BLaER1 (cell line): ENCODE data around the gene ZNF48.
"Not testable (repeated sequence)": the region's sequence is repeated elsewhere in the genome, so short reads cannot be mapped to it uniquely, and the experiment has no call there.

ENCODE experiments used
- H3K27ac ChIP-seq: shearing (Covaris generic); formaldehyde crosslinking; 2 replicates; pipeline ENCODE4 v1.8.1; 2022
- H3K27me3 ChIP-seq: shearing (Covaris generic); formaldehyde crosslinking; 2 replicates; pipeline ENCODE4 v1.8.1; 2022
- H3K36me3 ChIP-seq: shearing (Covaris generic); formaldehyde crosslinking; 2 replicates; pipeline ENCODE4 v1.8.1; 2022
- H3K4me1 ChIP-seq: shearing (Covaris generic); formaldehyde crosslinking; 2 replicates; pipeline ENCODE4 v1.8.1; 2022
- H3K4me2 ChIP-seq: shearing (Covaris generic); formaldehyde crosslinking; 2 replicates; pipeline ENCODE4 v1.8.1; 2022
- H3K4me3 ChIP-seq: shearing (Covaris generic); formaldehyde crosslinking; 2 replicates; pipeline ENCODE4 v1.8.1; 2022
- H3K9ac ChIP-seq: shearing (Covaris generic); formaldehyde crosslinking; 2 replicates; pipeline ENCODE4 v1.8.1; 2022
- H3K9me3 ChIP-seq: shearing (Covaris generic); formaldehyde crosslinking; 2 replicates; pipeline ENCODE4 v1.8.1; 2022
- H4K20me1 ChIP-seq: shearing (Covaris generic); formaldehyde crosslinking; 2 replicates; pipeline ENCODE4 v1.8.1; 2022
- Cebpa-rat ChIP-seq: shearing (Covaris generic); IDR thresholded peaks from 2 replicates; pipeline ENCODE4 v1.8.1; 2022

Gene ZNF48

DNA sequence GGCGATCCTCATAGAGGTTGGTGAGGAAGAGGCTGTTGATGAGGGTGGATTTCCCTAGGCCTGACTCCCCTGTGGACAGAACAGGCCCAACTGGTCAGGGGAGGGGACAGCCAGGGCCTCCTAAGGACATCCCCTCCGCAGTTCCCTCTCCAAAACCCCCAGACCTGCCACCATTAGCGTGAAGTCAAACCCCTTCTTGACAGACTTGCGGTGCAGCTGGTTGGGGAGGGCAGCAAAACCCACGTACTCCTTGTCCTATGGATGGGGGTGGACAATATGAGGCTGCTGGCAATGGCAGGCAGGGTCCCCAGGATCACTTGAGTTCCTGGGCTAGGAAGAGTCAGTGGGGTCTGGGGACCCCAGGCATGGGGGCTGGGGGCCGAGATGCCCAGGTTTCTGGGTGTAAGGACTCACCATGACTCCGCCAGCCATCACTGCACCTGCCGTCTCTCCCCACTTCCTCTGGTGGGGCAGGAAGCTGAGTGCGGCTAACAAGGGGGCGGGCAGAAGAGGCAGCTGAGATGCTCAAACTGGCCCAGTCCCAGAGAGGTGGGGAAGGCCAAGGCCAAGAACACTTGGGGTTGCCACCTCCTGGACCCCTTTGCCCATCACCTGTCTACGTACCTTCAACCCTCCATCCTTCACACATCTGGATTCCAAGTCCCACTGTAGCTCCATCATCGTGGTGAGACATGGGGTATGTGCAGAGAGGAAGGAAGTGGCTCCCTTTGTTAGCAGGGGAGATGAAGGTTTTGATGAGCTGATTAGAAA is 12.9 kb upstream of the ZNF48 start, which contains the start of gene SEPTIN1:
Gene SEPTIN1, minus strand, starts transcription at position 451 of the 771 bp plus-strand sequence. Its CDS starts 19 bp downstream, at position 432.
- Histone ChIP-seq H4K20me1 (no peaks in the 10 kb centered on the region), H3K4me2 (peak within 1 kb of the TSS; percentile 100), H3K4me3 (peak within 1 kb of the TSS; percentile 66), H3K4me1 (peaks cover 55% of the 10 kb centered on the region), H3K27me3 (no peaks in the 10 kb centered on the region), H3K9me3 (no peaks in the 10 kb centered on the region), H3K27ac (peak within 1 kb of the TSS; percentile 95), H3K36me3 (no peaks in the 10 kb centered on the region), H3K9ac (peak within 1 kb of the TSS; percentile 72)
- TF ChIP-seq Cebpa-rat = no peak

GRCh38 chr16:30383521-30383920 is 11.7 kb upstream of the ZNF48 start:
- Histone ChIP-seq H3K4me1 (peaks cover 58% of the 10 kb centered on the region), H3K4me2 (peak overlapping the region; percentile 100)

DNA sequence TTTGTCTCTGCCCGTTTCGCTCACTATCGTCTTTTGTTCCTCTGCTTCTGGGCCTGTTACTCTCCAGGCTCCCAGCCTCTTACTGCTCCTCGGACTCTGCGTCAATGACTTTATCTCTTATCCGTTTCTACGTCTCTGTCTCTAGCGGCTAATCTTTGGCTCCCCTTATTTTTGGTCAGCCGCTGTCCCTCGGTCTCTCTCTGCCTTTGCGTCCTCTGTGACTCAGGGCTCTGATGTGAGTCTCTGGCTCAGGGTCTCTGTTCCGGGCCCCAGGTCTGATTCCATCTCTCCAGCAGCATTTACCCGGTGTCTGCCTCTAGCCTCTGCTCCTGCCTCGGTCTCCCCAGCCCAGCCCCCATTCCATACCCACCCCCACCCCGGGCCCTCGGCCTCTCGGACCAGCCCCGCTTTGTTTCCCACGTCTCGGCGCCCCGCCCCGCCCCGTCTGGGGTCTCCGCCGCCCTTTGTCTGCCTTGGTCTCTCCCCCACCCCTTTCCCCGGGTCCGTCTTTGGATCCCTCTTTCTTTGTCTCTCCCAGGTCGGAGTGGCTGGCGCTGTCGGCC is 547 bp upstream of the ZNF48 start:
- peak overlapping the region; percentile 99 for H3K4me3 ChIP-seq
- H3K27ac ChIP-seq = peak overlapping the region; percentile 87
- peaks cover 25% of the 10 kb centered on the region for H3K36me3 ChIP-seq
- H3K4me2 ChIP-seq = peak overlapping the region; percentile 94
- no peak for TF ChIP-seq Cebpa-rat
- peak overlapping the region; percentile 90 for H3K9ac ChIP-seq
- peaks cover 25% of the 10 kb centered on the region for H4K20me1 ChIP-seq
- peaks cover 61% of the 10 kb centered on the region for H3K4me1 ChIP-seq
- no peaks in the 10 kb centered on the region for H3K27me3 ChIP-seq
- H3K9me3 ChIP-seq = no peaks in the 10 kb centered on the region

More at GRCh38 chr16:30383521-30383920, 11.7 kb upstream of the ZNF48 start:
- Histone ChIP-seq H4K20me1 (no peaks in the 10 kb centered on the region), H3K4me3 (no peak overlapping the region), H3K9ac (no peak overlapping the region), H3K36me3 (no peaks in the 10 kb centered on the region), H3K27ac (peak overlapping the region; percentile 95), H3K9me3 (no peaks in the 10 kb centered on the region), H3K27me3 (no peaks in the 10 kb centered on the region)
- no peak for TF ChIP-seq Cebpa-rat

DNA sequence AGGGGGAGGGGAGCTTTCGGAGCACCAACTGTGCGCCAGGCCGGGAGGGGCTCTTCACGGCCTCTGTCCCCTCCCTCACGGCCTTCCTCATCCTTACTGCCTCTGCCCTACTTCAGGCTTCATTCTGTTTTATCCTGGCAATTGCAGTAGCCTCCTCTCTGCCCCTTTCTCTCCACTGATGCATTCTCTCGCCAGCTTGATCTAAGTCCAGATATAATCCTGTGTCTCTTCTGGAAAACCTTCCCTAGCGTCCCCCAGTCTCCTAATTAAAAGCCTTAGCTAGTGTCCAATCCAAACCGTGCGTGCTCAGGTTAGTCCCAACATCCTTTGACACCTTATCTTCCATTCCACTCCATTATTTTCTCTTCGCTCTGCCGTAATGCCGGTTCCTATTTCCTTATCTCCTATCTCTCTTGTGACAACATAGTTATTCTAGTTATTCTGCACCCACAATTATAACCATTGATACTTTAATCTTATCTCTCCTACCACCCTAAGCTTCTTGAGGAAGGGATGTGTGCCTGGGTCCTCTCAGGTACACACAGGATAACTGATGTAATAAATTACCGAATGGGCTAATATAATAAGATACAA is 869 bp downstream of the ZNF48 start:
- peaks cover 25% of the 10 kb centered on the region for H3K36me3 ChIP-seq
- H4K20me1 ChIP-seq = peaks cover 25% of the 10 kb centered on the region
- H3K4me3 ChIP-seq = peak overlapping the region; percentile 99
- no peak for TF ChIP-seq Cebpa-rat
- peak overlapping the region; percentile 87 for H3K27ac ChIP-seq
- peaks cover 61% of the 10 kb centered on the region for H3K4me1 ChIP-seq
- no peaks in the 10 kb centered on the region for H3K27me3 ChIP-seq
- H3K4me2 ChIP-seq = peak overlapping the region; percentile 94
- H3K9me3 ChIP-seq = no peaks in the 10 kb centered on the region
- peak overlapping the region; percentile 90 for H3K9ac ChIP-seq

GRCh38 chr16:30396627-30397026 is 1.4 kb downstream of the ZNF48 start:
- H3K9me3 ChIP-seq, H3K27me3 ChIP-seq, H3K27ac ChIP-seq: not testable (repeated sequence)
- Histone ChIP-seq H4K20me1 (peaks cover 25% of the 10 kb centered on the region), H3K36me3 (peaks cover 25% of the 10 kb centered on the region), H3K4me1 (peaks cover 66% of the 10 kb centered on the region), H3K4me2 (peak overlapping the region; percentile 94), H3K4me3 (peak overlapping the region; percentile 99), H3K9ac (peak overlapping the region; percentile 87)

- Histone ChIP-seq H4K20me1 (peaks cover 25% of the 10 kb centered on the region), H3K4me3 (peak overlapping the region; percentile 99; the same call in 1 of the 2 replicates), H3K27ac (peak overlapping the region; percentile 59), H3K9ac (peak overlapping the region; percentile 87), H3K4me1 (peaks cover 71% of the 10 kb centered on the region), H3K4me2 (peak overlapping the region; percentile 94), H3K27me3 (no peaks in the 10 kb centered on the region), H3K9me3 (no peaks in the 10 kb centered on the region), H3K36me3 (peaks cover 25% of the 10 kb centered on the region)
- TF ChIP-seq Cebpa-rat = no peak
Measured at GRCh38 chr16:30397056-30397455, 1.8 kb downstream of the ZNF48 start.

DNA sequence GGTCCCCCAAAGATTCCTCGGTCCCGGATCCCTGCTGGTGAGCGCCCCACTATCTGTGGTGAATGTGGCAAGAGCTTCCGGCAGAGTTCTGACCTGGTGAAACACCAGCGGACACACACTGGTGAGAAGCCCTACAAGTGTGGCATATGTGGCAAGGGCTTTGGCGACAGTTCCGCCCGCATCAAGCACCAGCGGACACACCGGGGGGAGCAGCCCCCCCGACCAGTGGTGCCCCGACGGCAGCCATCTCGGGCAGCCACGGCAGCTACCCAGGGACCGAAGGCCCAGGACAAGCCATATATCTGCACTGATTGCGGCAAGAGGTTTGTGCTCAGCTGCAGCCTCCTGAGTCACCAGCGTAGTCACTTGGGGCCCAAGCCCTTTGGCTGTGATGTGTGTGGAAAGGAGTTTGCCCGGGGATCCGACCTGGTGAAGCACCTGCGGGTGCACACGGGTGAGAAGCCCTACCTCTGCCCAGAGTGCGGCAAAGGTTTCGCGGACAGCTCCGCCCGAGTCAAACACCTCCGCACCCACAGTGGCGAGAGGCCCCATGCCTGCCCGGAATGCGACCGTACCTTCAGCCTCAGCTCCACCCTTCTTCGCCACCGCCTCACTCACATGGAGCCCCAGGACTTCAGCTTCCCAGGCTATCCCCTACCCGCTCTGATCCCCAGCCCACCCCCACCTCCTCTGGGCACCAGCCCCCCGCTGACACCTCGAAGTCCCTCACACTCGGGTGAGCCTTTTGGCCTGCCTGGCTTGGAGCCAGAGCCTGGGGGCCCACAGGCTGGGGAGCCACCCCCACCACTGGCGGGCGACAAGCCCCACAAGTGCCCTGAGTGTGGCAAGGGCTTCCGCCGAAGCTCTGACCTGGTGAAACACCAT is 2.8 kb downstream of the ZNF48 start:
- Histone ChIP-seq H3K4me2 (peak overlapping the region; percentile 94), H3K27ac (peak overlapping the region; percentile 84), H3K9ac (peak overlapping the region; percentile 87), H3K27me3 (no peaks in the 10 kb centered on the region), H3K4me3 (no peak overlapping the region), H3K9me3 (no peaks in the 10 kb centered on the region), H3K36me3 (peaks cover 25% of the 10 kb centered on the region), H3K4me1 (peaks cover 72% of the 10 kb centered on the region), H4K20me1 (peaks cover 25% of the 10 kb centered on the region)
- TF ChIP-seq Cebpa-rat = no peak

- H3K9ac ChIP-seq = peak overlapping the region; percentile 87
- no peak for TF ChIP-seq Cebpa-rat
- peaks cover 25% of the 10 kb centered on the region for H4K20me1 ChIP-seq
- H3K4me1 ChIP-seq = peaks cover 67% of the 10 kb centered on the region
- H3K27ac ChIP-seq = peak overlapping the region; percentile 84
- no peaks in the 10 kb centered on the region for H3K27me3 ChIP-seq
- H3K9me3 ChIP-seq = no peaks in the 10 kb centered on the region
- H3K4me2 ChIP-seq = peak overlapping the region; percentile 83
- H3K4me3 ChIP-seq = no peak overlapping the region
- peaks cover 25% of the 10 kb centered on the region for H3K36me3 ChIP-seq
Measured at GRCh38 chr16:30398661-30399434, 3.6 kb downstream of the ZNF48 start.
